GM03348 (cell line): ENCODE results near the gene PDE11A.

Experiments
- DNase-seq: peaks from one replicate; pipeline ENCODE4 v3.0.0; 2012; ENCODE audit warnings: low spot score

The PDE11A gene

GRCh38 chr2:177816766-177817165 lies 255.8 kb downstream of the PDE11A start:
- DNase-seq: no peak

GRCh38 chr2:177812713-177813396 lies 259.7 kb downstream of the PDE11A start:
- DNase-seq: no peak

- DNase-seq: no peak
Observed at GRCh38 chr2:177810906-177811305, 261.7 kb downstream of the PDE11A start.

- peak; percentile 27 for DNase-seq
Observed at GRCh38 chr2:177808984-177809809, 263.4 kb downstream of the PDE11A start.

GRCh38 chr2:177806025-177806424 lies 266.6 kb downstream of the PDE11A start:
- peak; percentile 54 for DNase-seq

GRCh38 chr2:177799531-177799930 lies 273.0 kb downstream of the PDE11A start:
- peak; percentile 55 for DNase-seq

GRCh38 chr2:177797808-177798207 lies 274.8 kb downstream of the PDE11A start:
- DNase-seq: no peak

GRCh38 chr2:177796654-177797415 lies 275.7 kb downstream of the PDE11A start:
- DNase-seq: no peak

- no peak for DNase-seq
Observed at GRCh38 chr2:177796011-177796410, 276.6 kb downstream of the PDE11A start.

GRCh38 chr2:177785143-177785542 lies 287.4 kb downstream of the PDE11A start:
- DNase-seq: peak; percentile 25

- peak; percentile 52 for DNase-seq
Observed at GRCh38 chr2:177784745-177785067, 287.9 kb downstream of the PDE11A start.

GRCh38 chr2:177783835-177784744 lies 288.5 kb downstream of the PDE11A start:
- DNase-seq: peak; percentile 49

- no peak for DNase-seq
Observed at GRCh38 chr2:177783091-177783490, 289.5 kb downstream of the PDE11A start.

GRCh38 chr2:177782613-177783012 lies 290.0 kb downstream of the PDE11A start:
- DNase-seq: no peak

GRCh38 chr2:177778472-177778871 lies 294.1 kb downstream of the PDE11A start:
- no peak for DNase-seq

- DNase-seq: peak; percentile 43
Observed at GRCh38 chr2:177772529-177772928, 300.0 kb downstream of the PDE11A start.

GRCh38 chr2:177771191-177771590 lies 301.4 kb downstream of the PDE11A start:
- DNase-seq: no peak

GRCh38 chr2:177767768-177768167 lies 304.8 kb downstream of the PDE11A start:
- DNase-seq: no peak

GRCh38 chr2:177765698-177766097 lies 306.9 kb downstream of the PDE11A start:
- DNase-seq: no peak

- peak; percentile 81 for DNase-seq
Observed at GRCh38 chr2:177763531-177764265, 308.9 kb downstream of the PDE11A start.

- no peak for DNase-seq
Observed at GRCh38 chr2:177759443-177759842, 313.1 kb downstream of the PDE11A start.
